ENCODE measurements around the gene PPARGC1A.

The PPARGC1A gene

GRCh38 chr4:23878912-23879732 lies 10.7 kb downstream of the PPARGC1A start:
- H3K36me3 ChIP-seq (ENCODE audit: insufficient read depth, low read length) = no peaks in the 10 kb centered on the region
- WGBS = 53% methylated on average over 6 of the region's 7 CpGs
- peaks cover 35% of the 10 kb centered on the region for H3K4me1 ChIP-seq (ENCODE audit: insufficient read depth, low read length)

GRCh38 chr4:23878246-23878891 lies 11.5 kb downstream of the PPARGC1A start:
- H3K27ac ChIP-seq (ENCODE audit: low read depth, low read length) = no peak overlapping the region
- no peaks in the 10 kb centered on the region for H3K9me3 ChIP-seq (ENCODE audit: insufficient read depth, low read depth, low read length)
- 84% methylated on average over 6 of the region's 6 CpGs for WGBS
- H3K4me1 ChIP-seq (ENCODE audit: insufficient read depth, low read length) = peaks cover 42% of the 10 kb centered on the region
- no peak overlapping the region for H3K9ac ChIP-seq (ENCODE audit: low read depth, low read length)
- no peaks in the 10 kb centered on the region for H3K27me3 ChIP-seq (ENCODE audit: insufficient read depth, low read length)
- no peak overlapping the region for H3K4me3 ChIP-seq (ENCODE audit: low read length)
- no peaks in the 10 kb centered on the region for H3K36me3 ChIP-seq (ENCODE audit: insufficient read depth, low read length)

More at GRCh38 chr4:23878912-23879732, 10.7 kb downstream of the PPARGC1A start:
- H3K4me3 ChIP-seq (ENCODE audit: low read length) = no peak overlapping the region
- H3K27ac ChIP-seq (ENCODE audit: low read depth, low read length) = no peak overlapping the region
- no peaks in the 10 kb centered on the region for H3K27me3 ChIP-seq (ENCODE audit: insufficient read depth, low read length)
- H3K9ac ChIP-seq (ENCODE audit: low read depth, low read length) = peak overlapping the region; percentile 17
- H3K9me3 ChIP-seq (ENCODE audit: insufficient read depth, low read depth, low read length) = no peaks in the 10 kb centered on the region

- Histone ChIP-seq H3K4me3 (ENCODE audit: low read length) (no peak overlapping the region), H3K9me3 (ENCODE audit: insufficient read depth, low read depth, low read length) (no peaks in the 10 kb centered on the region), H3K36me3 (ENCODE audit: insufficient read depth, low read length) (no peaks in the 10 kb centered on the region), H3K4me1 (ENCODE audit: insufficient read depth, low read length) (peaks cover 44% of the 10 kb centered on the region), H3K9ac (ENCODE audit: low read depth, low read length) (no peak overlapping the region), H3K27me3 (ENCODE audit: insufficient read depth, low read length) (no peaks in the 10 kb centered on the region), H3K27ac (ENCODE audit: low read depth, low read length) (no peak overlapping the region)
- 86% methylated on average over 2 of the region's 2 CpGs for WGBS
Observed at GRCh38 chr4:23877758-23878229, 12.1 kb downstream of the PPARGC1A start.

- H3K9me3 ChIP-seq (ENCODE audit: insufficient read depth, low read depth, low read length) = no peaks in the 10 kb centered on the region
- H3K36me3 ChIP-seq (ENCODE audit: insufficient read depth, low read length) = no peaks in the 10 kb centered on the region
- WGBS = 81% methylated on average over 2 of the region's 3 CpGs
- no peaks in the 10 kb centered on the region for H3K27me3 ChIP-seq (ENCODE audit: insufficient read depth, low read length)
- no peak overlapping the region for H3K4me3 ChIP-seq (ENCODE audit: low read length)
- no peak overlapping the region for H3K9ac ChIP-seq (ENCODE audit: low read depth, low read length)
- no peak overlapping the region for H3K27ac ChIP-seq (ENCODE audit: low read depth, low read length)
- H3K4me1 ChIP-seq (ENCODE audit: insufficient read depth, low read length) = peaks cover 42% of the 10 kb centered on the region
Observed at GRCh38 chr4:23876418-23877089, 13.3 kb downstream of the PPARGC1A start.

GRCh38 chr4:23875317-23875716 lies 14.5 kb downstream of the PPARGC1A start:
- Histone ChIP-seq H3K27me3 (ENCODE audit: insufficient read depth, low read length) (no peaks in the 10 kb centered on the region), H3K4me3 (ENCODE audit: low read length) (no peak overlapping the region), H3K9ac (ENCODE audit: low read depth, low read length) (no peak overlapping the region), H3K4me1 (ENCODE audit: insufficient read depth, low read length) (peaks cover 29% of the 10 kb centered on the region), H3K9me3 (ENCODE audit: insufficient read depth, low read depth, low read length) (no peaks in the 10 kb centered on the region), H3K27ac (ENCODE audit: low read depth, low read length) (no peak overlapping the region), H3K36me3 (ENCODE audit: insufficient read depth, low read length) (no peaks in the 10 kb centered on the region)
- WGBS = 89% methylated on average over 6 of the region's 6 CpGs

GRCh38 chr4:23874536-23874901 lies 15.3 kb downstream of the PPARGC1A start:
- H3K4me3 ChIP-seq (ENCODE audit: low read length) = no peak overlapping the region
- no peaks in the 10 kb centered on the region for H3K27me3 ChIP-seq (ENCODE audit: insufficient read depth, low read length)
- no peaks in the 10 kb centered on the region for H3K9me3 ChIP-seq (ENCODE audit: insufficient read depth, low read depth, low read length)
- 96% methylated on average over 2 of the region's 2 CpGs for WGBS
- peaks cover 21% of the 10 kb centered on the region for H3K4me1 ChIP-seq (ENCODE audit: insufficient read depth, low read length)
- H3K27ac ChIP-seq (ENCODE audit: low read depth, low read length) = no peak overlapping the region
- H3K36me3 ChIP-seq (ENCODE audit: insufficient read depth, low read length) = no peaks in the 10 kb centered on the region
- H3K9ac ChIP-seq (ENCODE audit: low read depth, low read length) = no peak overlapping the region

GRCh38 chr4:23873717-23874535 lies 15.9 kb downstream of the PPARGC1A start:
- Histone ChIP-seq H3K27me3 (ENCODE audit: insufficient read depth, low read length) (no peaks in the 10 kb centered on the region), H3K4me1 (ENCODE audit: insufficient read depth, low read length) (peaks cover 16% of the 10 kb centered on the region), H3K27ac (ENCODE audit: low read depth, low read length) (no peak overlapping the region), H3K9me3 (ENCODE audit: insufficient read depth, low read depth, low read length) (no peaks in the 10 kb centered on the region), H3K4me3 (ENCODE audit: low read length) (no peak overlapping the region), H3K36me3 (ENCODE audit: insufficient read depth, low read length) (no peaks in the 10 kb centered on the region), H3K9ac (ENCODE audit: low read depth, low read length) (no peak overlapping the region)
- WGBS = 95% methylated on average over 5 of the region's 7 CpGs

GRCh38 chr4:23871426-23871825 lies 18.4 kb downstream of the PPARGC1A start:
- WGBS = 92% methylated on average over 2 of the region's 2 CpGs
- Histone ChIP-seq H3K4me3 (ENCODE audit: low read length) (no peak overlapping the region), H3K27me3 (ENCODE audit: insufficient read depth, low read length) (no peaks in the 10 kb centered on the region), H3K36me3 (ENCODE audit: insufficient read depth, low read length) (no peaks in the 10 kb centered on the region), H3K9me3 (ENCODE audit: insufficient read depth, low read depth, low read length) (no peaks in the 10 kb centered on the region), H3K9ac (ENCODE audit: low read depth, low read length) (no peak overlapping the region), H3K27ac (ENCODE audit: low read depth, low read length) (no peak overlapping the region), H3K4me1 (ENCODE audit: insufficient read depth, low read length) (peaks cover 9% of the 10 kb centered on the region)

GRCh38 chr4:23866450-23867075 lies 23.3 kb downstream of the PPARGC1A start:
- Histone ChIP-seq H3K4me3 (ENCODE audit: low read length) (no peak overlapping the region), H3K27me3 (ENCODE audit: insufficient read depth, low read length) (no peaks in the 10 kb centered on the region), H3K9me3 (ENCODE audit: insufficient read depth, low read depth, low read length) (no peaks in the 10 kb centered on the region), H3K9ac (ENCODE audit: low read depth, low read length) (no peak overlapping the region), H3K27ac (ENCODE audit: low read depth, low read length) (no peak overlapping the region), H3K4me1 (ENCODE audit: insufficient read depth, low read length) (no peaks in the 10 kb centered on the region), H3K36me3 (ENCODE audit: insufficient read depth, low read length) (no peaks in the 10 kb centered on the region)
- 96% methylated on average over 10 of the region's 11 CpGs for WGBS

- Histone ChIP-seq H3K9ac (ENCODE audit: low read depth, low read length) (no peak overlapping the region), H3K27me3 (ENCODE audit: insufficient read depth, low read length) (no peaks in the 10 kb centered on the region), H3K36me3 (ENCODE audit: insufficient read depth, low read length) (no peaks in the 10 kb centered on the region), H3K27ac (ENCODE audit: low read depth, low read length) (no peak overlapping the region), H3K9me3 (ENCODE audit: insufficient read depth, low read depth, low read length) (no peaks in the 10 kb centered on the region; the same call in 1 of the 2 replicates), H3K4me1 (ENCODE audit: insufficient read depth, low read length) (0 out of 2 replicates have a peak, but pooled peaks cover 2% of the 10 kb centered on the region), H3K4me3 (ENCODE audit: low read length) (no peak overlapping the region)
- WGBS = 86% methylated on average over 1 of the region's 1 CpG
Observed at GRCh38 chr4:23861897-23862296, 27.9 kb downstream of the PPARGC1A start.

Measured in HUES64 (cell line).